Left colon (tissue), 2 donors: ENCODE results near the gene SLC25A3. TPM values are rescaled to one million over a fixed set of nuclear protein-coding genes. Genes with fewer than 3 reads are reported as not detected.
"Not testable (repeated sequence)": the region's sequence is repeated elsewhere in the genome, so short reads cannot be mapped to it uniquely, and the experiment has no call there.

Experiments used
- ATAC-seq: fragments of 200-7000 bp; cut with Tn5 transposase; one replicate; pipeline ENCODE4 v1.9.1; 2020; ENCODE audit warnings: mild to moderate bottlenecking, moderate library complexity
- DNase-seq, 2 donors: peaks; one replicate each; pipeline ENCODE4 v3.0.0-alpha.2; 2020
- intact Hi-C, 2 donors: fragments of 100-400 bp; cut with DNase I in 1 of 2; cut with micrococcal nuclease in 1 of 2; formaldehyde crosslinking; loops; one replicate each; pipeline versions ENCODE4 v1.11.2 to v1.14.0; 2022; cut with DNase I, micrococcal nuclease
- long read RNA-seq: library from polyadenylated mRNA; unstranded; transcript quantifications from one replicate; pipeline ENCODE4 v2.0.0, GENCODE V29; 2021
- total RNA-seq, 2 donors: library from RNA; stranded (reverse); fragmentation: NEBNext Ultra II Directional; extraction: Animal tissue kit (Norgen Biotek cat#: 25700); gene quantifications; one replicate each; pipeline ENCODE4 v1.2.1, GENCODE V29; 2021
- donor health status: DM: no; HTN: no; CAD: no.
- donor health status: DM: yes; HTN: yes; CAD: no.

Gene SLC25A3
- total RNA-seq = 100 to 1,000 TPM; 712 to 806 TPM
- long read RNA-seq, full-length matches to known transcripts = 369 of 383 reads
- long read RNA-seq, partial matches to known transcripts = 7 of 383 reads
- long read RNA-seq, other reads (novel, unspliced or antisense) = 7 of 383 reads

DNA sequence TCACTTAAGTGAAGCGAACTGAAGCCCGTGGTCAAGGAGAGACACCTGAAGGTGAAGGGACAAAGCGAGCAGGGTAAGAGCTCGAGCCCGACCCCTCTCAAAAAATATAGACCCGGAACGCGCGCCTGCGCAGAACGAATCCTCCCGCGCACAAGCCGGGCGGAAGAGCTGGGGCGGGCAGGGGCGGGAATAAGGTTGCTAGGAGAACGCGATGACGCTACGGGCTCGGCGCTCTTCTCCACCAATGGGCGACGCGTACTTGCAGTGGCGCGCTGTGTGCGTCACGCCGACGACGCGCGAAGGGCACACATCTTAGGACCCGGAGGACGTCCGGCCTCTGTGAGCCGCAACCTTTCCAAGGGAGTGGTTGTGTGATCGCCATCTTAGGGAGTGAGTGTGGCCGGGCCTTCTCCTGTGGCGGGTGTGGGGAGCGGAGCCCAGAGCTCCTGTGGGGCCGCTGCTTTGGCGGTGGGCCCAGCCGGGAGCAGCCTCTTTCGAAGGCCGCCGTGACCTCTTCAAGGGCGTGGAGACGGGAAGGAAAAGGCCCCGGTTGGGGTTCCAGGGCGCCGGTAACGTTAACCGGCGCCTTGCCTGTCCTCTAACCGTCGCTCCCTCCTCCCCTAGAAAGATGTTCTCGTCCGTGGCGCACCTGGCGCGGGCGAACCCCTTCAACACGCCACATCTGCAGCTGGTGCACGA lies at the start of gene SLC25A3:
Gene SLC25A3, plus strand, starts transcription at position 336 of the 699 bp plus-strand sequence. Its CDS starts 293 bp downstream, at position 629.
- peak; percentile 96 for ATAC-seq
- peak; percentile 97 to 98 for DNase-seq
- intact Hi-C loops = loop anchor here in 1 of 2 donors (10.0 kb wide), 1 partner anchor 51 kb away; the partner anchor contains the start of genes APAF1 and IKBIP

DNA sequence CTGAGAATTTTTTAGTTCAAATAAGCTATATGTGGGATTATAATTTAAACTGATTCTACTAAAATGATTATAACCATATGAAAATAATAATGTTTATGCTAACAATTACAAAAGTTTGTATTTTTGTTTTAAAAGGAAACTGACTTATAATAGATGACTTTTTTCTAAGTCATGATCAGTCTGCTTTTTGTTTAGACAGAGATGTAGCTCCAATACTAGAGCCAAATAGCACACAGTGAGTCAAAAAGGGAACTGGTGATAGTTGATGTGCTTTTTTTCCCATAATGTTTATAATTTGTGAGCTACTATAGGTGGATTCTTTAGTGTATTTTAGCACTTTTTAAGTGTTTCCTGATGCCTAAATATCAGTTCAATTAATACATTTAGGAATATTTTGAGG lies 49.8 kb upstream of the SLC25A3 start:
- intact Hi-C loops = no loop called here
- no peak for DNase-seq
- ATAC-seq = no peak

DNA sequence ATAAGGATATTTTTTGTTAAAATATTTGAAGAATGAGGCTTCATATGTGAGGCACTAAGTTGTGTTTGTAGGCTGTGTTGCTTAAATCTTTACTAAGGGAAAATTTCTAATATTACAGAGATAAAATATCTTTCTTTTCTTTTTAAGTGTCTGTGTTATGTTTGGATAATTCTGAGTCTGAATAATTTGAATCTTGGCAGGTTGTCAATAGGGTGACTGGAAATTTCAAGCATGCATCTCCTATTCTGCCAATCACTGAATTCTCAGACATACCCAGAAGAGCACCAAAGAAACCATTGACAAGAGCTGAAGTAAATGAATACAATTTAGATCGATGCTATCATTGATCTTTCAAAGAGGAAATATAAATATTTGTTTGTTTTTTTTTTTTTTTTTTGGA lies 48.7 kb upstream of the SLC25A3 start:
- ATAC-seq = no peak
- no peak for DNase-seq
- intact Hi-C loops = no loop called here

DNA sequence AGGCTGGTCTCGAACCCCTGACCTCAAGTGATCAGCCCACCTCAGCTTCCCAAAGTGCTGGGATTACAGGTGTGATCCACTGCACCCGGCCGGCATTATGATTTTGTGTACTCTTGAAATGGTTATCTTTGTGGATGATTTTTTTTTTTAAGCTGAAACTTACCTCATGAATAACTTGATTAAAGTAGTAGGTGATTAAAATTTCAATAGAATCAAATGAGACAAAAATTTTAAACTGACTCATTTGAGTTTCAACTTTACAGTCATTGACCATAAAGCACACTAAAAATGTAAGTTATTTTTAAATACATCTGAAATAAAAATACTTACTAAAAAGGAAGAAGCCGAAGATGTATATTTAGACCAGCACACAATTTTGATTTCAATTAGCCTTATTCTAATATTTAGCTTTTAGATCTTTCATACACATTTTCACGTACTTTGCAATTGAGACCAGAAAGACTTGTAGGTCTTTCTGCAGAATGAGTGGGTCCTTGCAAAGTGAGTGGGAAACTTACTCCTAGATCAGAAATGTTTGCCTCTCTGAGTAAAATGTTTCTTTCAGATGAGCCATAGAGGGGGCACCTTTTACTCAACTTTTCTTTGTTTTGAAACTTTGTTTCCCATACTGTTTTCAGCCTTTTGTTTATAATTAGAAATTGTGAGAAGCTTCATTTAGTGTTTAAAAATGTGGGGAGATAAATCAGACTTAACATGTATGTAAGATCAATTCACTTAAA lies 43.9 kb upstream of the SLC25A3 start:
- intact Hi-C loops = no loop called here
- no peak for DNase-seq
- no peak for ATAC-seq

DNA sequence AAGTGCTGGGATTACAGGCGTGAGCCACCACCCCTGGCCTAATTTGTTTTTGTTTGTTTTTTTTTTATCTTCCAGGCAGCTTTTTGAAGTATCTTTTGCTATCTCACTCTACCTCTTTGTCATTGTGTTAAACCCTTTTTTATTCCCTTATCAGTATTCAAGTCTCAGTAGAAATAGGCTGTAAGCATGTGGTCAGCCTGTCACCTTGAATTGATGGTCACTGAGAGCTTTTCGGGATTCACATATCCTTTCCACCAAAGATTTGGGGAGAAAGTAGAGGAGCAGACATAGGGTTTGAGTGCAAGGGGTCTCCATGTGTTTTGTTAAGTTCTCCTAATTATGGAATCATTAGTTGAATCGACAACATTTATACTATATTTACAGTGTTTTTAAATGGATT lies 41.7 kb upstream of the SLC25A3 start:
- DNase-seq (no peak), ATAC-seq (no peak)
- intact Hi-C loops = no loop called here

DNA sequence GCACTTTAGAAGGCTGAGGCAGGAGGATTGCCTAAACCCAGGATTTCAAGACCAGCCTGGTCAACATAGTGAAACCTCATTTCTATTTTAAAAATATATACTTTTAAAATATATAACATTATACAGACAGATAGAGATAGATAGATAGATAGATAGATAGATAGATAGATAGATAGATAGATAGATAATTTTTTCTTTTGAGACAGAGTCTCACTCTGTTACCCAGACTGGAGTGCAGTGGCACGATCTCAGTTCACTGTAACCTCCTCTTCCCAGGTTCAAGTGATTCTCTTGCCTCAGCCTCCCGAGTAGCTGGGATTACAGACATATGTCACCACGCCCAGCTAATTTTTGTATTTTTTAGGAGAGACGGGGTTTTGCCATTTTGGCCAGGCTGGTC lies 35.4 kb upstream of the SLC25A3 start:
- ATAC-seq, DNase-seq, intact Hi-C loops: not testable (repeated sequence)

DNA sequence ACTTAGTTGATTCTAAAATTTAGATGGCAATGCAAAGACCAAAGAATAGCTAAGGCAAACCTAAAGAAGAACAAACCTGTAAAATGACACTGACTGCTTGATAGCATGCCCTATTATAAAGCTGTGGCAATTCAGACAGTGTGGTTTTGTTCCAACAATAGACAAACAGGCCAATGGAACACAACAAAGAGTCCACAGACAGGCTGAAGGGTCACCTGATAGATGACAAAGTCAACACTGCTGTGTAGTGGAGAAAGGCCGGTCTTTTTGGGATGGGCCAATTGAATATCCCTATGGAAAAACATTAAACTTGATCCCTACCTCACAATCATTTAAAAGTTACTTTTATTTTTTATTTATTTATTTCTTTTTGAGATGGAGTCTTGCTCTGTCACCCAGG lies 33.8 kb upstream of the SLC25A3 start:
- no peak for ATAC-seq
- intact Hi-C loops = no loop called here
- no peak for DNase-seq

DNA sequence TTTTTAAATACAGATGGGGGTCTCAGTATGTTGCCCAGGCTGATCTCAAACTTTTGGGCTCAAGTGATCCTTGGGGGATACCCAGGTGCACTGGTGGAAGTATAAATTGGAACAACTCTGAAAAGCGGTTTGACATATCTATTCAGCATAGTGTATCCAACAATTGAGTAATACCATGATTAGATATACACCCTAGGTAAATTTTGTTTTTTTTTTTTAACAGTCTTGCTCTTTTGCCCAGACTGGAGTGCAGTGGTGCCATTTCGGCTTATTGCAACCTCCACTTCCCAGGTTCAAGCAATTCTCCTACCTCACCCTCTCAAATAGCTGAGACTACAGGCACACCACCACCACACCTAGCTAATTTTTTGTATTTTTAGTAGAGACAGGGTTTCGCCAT lies 31.6 kb upstream of the SLC25A3 start:
- ATAC-seq (no peak), DNase-seq (no peak)
- intact Hi-C loops = no loop called here

DNA sequence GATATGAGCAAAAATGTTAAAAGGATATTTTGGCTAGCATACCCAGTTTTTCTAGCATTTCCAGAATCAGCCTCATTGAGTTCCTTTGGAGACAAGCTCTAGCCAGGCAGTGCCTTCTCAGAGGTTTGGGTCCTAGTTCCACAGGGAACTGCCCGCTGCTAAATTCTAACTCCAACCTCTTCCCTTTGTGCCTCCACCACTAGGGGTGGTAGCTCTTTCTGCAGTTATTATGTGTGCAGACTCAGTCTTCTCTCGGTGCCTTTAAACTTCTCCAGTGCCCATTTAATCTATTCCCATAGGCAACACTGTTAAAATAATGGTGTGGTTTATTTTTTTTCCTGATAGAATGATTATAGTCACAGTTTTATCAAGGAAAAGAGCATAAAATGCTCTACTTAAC lies 21.5 kb upstream of the SLC25A3 start:
- no peak for DNase-seq
- intact Hi-C loops = no loop called here
- no peak for ATAC-seq

DNA sequence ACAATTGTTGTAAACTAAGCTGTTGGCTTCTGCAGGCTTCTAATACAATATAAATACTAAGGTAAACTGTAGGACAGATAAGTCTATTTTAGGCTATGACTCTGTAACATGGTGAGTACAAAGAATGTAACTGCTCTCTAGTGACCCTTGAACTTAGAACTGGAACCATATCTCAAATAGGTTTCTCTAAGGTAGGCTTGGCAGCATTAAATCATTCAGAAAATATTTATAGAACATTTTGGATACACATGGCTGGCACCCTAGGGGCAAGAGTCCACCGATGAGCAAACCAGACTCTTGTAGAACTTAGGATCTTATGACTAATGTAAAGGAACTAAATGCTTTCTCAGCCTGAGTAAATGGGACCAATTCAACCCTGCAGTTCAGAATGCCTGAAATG lies 19.4 kb upstream of the SLC25A3 start:
- intact Hi-C loops = no loop called here
- ATAC-seq = peak; percentile 77
- peak; percentile 23 to 54 for DNase-seq

DNA sequence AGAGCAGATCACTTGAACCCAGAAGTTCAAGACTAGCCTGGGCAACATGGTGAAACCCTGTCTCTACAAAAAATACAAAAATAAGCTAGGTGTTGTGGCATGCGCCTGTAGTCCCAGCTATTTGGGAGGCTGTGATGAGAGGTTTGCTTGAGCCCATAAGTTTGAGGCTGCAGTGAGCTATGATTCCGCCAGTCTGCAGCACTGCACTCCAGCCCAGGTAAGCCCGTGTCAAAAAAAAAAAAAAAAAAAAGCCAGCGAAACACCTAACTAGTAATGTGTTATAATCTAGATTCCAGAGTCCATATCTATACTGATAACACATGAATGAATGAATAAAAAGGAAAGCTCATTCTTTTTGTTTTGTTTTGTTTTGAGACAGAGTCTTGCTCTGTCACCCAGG lies 18.5 kb upstream of the SLC25A3 start:
- intact Hi-C loops = no loop called here
- DNase-seq (no peak), ATAC-seq (peak; percentile 59)

DNA sequence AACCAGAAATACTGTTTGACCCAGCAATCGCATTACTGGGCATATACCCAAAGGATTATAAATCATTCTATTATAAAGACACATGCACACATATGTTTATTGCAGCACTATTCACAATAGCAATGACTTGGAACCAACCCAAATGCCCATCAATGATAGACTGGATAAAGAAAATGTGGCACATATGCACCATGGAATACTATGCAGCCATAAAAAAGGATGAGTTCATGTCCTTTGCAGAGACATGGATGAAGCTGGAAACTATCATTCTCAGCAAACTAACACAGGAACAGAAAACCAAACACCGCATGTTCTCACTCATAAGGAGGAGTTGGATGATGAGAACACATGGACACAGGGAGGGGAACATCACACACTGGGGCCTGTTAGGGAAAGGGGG lies 16.7 kb upstream of the SLC25A3 start:
- ATAC-seq, intact Hi-C loops, DNase-seq: not testable (repeated sequence)

DNA sequence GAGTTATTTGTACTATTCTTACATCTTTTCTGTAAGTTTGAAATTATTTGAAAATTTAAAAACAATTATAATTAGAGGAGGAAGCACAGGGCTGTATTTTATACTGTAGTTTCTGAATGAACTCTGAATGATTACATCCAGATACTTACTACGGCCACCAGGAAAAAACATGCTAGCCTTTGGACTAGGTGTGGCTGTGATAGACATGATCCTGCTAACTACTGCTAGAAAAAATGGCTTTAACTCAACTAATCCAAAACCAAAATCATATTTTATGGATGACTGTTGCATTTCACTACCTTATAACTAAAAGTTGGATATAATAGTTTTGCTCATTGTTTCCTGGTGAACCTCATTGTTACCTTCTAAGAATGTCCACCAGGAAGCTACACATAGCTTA lies 15.1 kb upstream of the SLC25A3 start:
- intact Hi-C loops = no loop called here
- ATAC-seq (peak; percentile 78), DNase-seq (no peak)

DNA sequence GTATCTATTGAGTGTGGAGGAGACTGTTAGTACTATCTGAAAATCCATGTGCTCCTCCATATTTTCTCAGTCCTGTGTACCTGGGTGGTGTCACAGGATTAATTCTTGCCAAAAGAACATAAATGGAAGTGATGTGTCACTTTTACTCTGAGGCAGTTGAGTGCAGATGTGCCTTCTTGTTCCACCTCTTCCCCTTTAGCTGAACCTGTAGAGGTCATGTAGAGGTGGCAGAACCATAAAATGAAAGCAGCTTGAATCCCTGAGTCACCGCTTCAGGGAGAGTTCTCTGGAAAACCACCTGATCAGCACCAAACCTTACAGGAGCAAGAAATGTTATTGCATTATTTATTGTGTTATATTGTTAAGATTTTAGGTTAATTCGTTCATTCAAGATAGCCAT lies 14.7 kb upstream of the SLC25A3 start:
- intact Hi-C loops = no loop called here
- ATAC-seq = peak; percentile 70
- DNase-seq = no peak

DNA sequence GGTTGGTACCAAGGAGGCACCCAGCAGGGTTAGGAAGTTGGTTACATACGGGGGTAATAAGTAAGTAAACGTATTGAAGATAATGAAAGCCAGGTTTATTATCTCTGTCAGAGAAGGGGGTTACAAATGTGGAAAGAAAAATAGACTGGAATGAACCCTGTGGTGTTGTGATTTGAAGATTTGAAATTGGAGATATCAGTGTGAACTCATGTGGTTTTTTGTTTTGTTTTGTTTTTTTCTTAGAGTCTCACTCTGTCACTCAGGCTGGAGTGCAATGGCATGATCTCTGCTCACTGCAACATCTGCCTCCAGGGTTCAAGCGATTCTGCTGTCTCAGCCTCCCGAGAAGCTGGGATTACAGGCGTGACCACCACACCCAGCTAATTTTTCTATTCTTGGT lies 14.1 kb upstream of the SLC25A3 start:
- ATAC-seq (no peak), DNase-seq (no peak)
- intact Hi-C loops = no loop called here

DNA sequence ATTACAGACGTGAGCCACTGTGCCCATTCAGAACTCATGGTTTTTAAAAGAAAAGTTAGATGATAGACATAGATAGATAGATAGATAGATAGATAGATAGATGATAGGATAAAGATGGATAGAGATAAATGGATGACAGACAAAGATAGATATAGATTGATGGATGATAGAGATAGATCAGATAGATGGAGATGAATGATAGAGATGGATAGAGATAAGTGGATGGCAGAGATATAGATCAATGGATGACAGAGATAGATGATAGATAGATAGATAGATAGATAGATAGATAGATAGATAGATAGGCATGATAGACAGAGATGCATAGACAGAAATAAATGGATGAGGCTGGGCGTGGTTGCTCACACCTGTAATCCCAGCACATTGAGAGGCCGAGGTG lies 13.7 kb upstream of the SLC25A3 start:
- intact Hi-C loops = no loop called here
- ATAC-seq (no peak), DNase-seq (no peak)

DNA sequence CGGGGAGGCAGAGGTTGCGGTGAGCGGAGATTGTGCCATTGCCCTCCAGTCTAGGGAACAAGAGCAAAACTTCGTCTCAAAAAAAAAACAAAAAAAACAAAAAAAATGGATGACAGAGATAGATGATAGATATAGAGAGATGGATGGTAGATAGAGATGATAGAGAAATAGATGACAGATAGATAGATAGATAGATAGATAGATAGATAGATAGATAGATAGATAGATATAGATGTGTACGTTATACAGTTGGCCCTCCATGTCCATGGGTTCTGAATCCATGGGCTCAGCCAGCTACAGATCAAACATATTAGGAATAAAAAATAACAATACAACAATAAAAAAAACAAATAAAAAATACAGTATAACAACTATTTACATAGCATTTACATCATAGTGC lies 12.8 kb upstream of the SLC25A3 start:
- intact Hi-C loops = no loop called here
- ATAC-seq (no peak), DNase-seq (no peak)

DNA sequence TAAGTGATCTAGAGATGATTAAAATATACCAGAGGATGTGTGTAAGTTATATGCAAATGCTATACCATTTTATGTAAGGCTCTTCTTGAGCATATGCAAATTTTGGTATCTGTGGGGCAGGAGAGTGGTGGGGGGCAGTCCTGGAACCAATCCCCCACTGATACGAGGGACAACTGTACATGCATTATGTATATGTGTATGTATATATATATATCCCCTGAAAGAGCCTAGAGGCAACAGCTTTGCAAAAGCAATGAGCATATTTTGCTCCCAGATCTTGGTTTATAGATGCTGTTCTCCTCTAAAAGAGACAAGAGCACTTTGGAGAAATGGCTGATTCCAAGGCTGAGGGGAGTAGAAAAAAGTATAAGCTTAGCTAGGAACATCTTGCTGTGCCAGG lies 12.4 kb upstream of the SLC25A3 start:
- no peak for ATAC-seq
- DNase-seq = no peak
- intact Hi-C loops = no loop called here

DNA sequence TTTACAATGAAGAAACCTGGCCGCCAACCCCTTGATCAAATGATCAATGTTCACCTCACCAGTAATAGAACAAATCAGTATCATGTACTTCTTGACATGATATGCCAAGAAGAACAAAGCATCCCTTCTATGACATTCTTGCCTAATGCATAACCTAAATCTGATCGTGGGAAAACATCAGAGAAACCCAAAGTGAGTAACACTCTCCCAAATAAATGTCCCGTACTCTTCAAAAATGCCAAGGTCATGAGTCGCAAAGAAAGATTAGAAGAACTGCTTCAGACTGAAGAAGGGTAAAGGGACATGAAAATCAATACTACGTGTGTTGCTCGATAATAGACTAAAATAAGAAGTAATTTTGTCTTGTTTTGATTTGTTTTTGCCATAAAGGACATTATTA lies 11.4 kb upstream of the SLC25A3 start:
- ATAC-seq (no peak), DNase-seq (no peak)
- intact Hi-C loops = no loop called here

DNA sequence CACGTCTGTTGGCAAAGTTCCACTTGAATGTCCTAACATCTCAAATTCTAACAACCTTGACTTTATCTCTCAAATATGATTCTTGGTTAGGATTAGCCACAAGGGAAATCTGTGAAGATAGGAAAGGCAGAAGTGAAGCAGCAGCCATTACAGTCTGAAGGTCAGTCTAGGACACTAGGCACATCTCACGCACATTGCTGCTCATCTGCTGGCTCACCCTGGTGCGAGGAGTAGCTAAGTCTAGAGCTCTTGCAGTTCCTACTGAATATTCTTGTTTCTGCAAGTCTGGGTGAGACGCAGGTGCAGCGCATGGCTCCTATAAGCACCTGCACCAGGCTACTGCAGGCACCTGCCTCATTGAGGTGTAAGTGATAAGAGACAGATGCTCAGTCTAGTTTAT lies 6.4 kb upstream of the SLC25A3 start:
- intact Hi-C loops = no loop called here
- ATAC-seq = no peak
- no peak for DNase-seq
